ENCODE data around the gene CLOCK. TPM values are rescaled to one million over a fixed set of nuclear protein-coding genes. Genes with fewer than 3 reads are reported as not detected.

CLOCK gene
- polyA plus RNA-seq, 1 of the 3 experiments (the other 2 are of a cell fraction) = 4.2 TPM

GRCh38 chr4:55411621-55412020 is 135.1 kb downstream of the CLOCK start:
- H3K4me1 ChIP-seq (ENCODE audit: control insufficient read depth in 1 of 2, insufficient read depth in 2 of 2, low read depth in 1 of 2, low read length in 1 of 2) = no peaks in the 10 kb centered on the region; a peak in 2 of 4 replicates
- H3K4me3 ChIP-seq (ENCODE audit: low read depth in 2 of 2, low read length in 1 of 2) = no peak overlapping the region
- H3K27me3 ChIP-seq (ENCODE audit: insufficient read depth) = no peaks in the 10 kb centered on the region
- no peaks in the 10 kb centered on the region for H3K9me2 ChIP-seq
- WGBS (ENCODE audit: low lambda C conversion rate) = 98% methylated on average over 6 of the region's 6 CpGs
- POLR2A ChIA-PET = no interaction called here
- H4K20me1 ChIP-seq (ENCODE audit: insufficient read depth) = peaks cover 87% of the 10 kb centered on the region
- no peak for DNase-seq
- no peak overlapping the region for H3K27ac ChIP-seq (ENCODE audit: low read depth in 2 of 2, low read length in 1 of 2)
- CTCF ChIA-PET = interaction anchor here (0.6 to 1.4 kb wide), 4 partner anchors 57 to 1825 kb away, joined by 3 to 4 read pairs (median 3); no protein-coding TSS in a partner anchor
- TF ChIP-seq TCF12 (IDR thresholded peaks at IDR 0.05) = no peak
- no peak for TF ChIP-seq SIN3A (IDR thresholded peaks at IDR 0.05; ENCODE audit: borderline replicate concordance, low read depth, low read length)
- TF ChIP-seq JUND (IDR thresholded peaks at IDR 0.05) = no peak
- no peak for TF ChIP-seq PBX3 (IDR thresholded peaks at IDR 0.05)
- TF ChIP-seq, protein P1, sequence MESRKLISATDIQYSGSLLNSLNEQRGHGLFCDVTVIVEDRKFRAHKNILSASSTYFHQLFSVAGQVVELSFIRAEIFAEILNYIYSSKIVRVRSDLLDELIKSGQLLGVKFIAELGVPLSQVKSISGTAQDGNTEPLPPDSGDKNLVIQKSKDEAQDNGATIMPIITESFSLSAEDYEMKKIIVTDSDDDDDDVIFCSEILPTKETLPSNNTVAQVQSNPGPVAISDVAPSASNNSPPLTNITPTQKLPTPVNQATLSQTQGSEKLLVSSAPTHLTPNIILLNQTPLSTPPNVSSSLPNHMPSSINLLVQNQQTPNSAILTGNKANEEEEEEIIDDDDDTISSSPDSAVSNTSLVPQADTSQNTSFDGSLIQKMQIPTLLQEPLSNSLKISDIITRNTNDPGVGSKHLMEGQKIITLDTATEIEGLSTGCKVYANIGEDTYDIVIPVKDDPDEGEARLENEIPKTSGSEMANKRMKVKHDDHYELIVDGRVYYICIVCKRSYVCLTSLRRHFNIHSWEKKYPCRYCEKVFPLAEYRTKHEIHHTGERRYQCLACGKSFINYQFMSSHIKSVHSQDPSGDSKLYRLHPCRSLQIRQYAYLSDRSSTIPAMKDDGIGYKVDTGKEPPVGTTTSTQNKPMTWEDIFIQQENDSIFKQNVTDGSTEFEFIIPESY (IDR thresholded peaks at IDR 0.05; ENCODE audit: borderline replicate concordance, low read depth) = no peak
- TF ChIP-seq, protein P2, sequence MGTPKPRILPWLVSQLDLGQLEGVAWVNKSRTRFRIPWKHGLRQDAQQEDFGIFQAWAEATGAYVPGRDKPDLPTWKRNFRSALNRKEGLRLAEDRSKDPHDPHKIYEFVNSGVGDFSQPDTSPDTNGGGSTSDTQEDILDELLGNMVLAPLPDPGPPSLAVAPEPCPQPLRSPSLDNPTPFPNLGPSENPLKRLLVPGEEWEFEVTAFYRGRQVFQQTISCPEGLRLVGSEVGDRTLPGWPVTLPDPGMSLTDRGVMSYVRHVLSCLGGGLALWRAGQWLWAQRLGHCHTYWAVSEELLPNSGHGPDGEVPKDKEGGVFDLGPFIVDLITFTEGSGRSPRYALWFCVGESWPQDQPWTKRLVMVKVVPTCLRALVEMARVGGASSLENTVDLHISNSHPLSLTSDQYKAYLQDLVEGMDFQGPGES (IDR thresholded peaks at IDR 0.05; ENCODE audit: low read depth, low read length) = no peak
- no peak for TF ChIP-seq RAD21 (IDR thresholded peaks at IDR 0.05; ENCODE audit: low read length)
- TF ChIP-seq TAF1 (IDR thresholded peaks at IDR 0.05; ENCODE audit: borderline replicate concordance, low read depth, low read length) = no peak
- TF ChIP-seq MEF2A (IDR thresholded peaks at IDR 0.05; ENCODE audit: borderline replicate concordance, low read depth) = no peak
- TF ChIP-seq FOSL2 (IDR thresholded peaks at IDR 0.05; ENCODE audit: borderline replicate concordance, low read depth) = no peak
- H3K9me3 ChIP-seq = no peaks in the 10 kb centered on the region
- peaks cover 6% of the 10 kb centered on the region for H3F3A ChIP-seq (replicated peaks; ENCODE audit: insufficient read depth)
- H3K36me3 ChIP-seq (replicated peaks in 1 of 2; ENCODE audit: control insufficient read depth in 1 of 2, insufficient read depth in 2 of 2, low read length in 1 of 2) = peaks cover 40 to 56% of the 10 kb centered on the region in 2 experiments
- no peak overlapping the region for H3K4me2 ChIP-seq
- no peak overlapping the region for H3K9ac ChIP-seq
- no peak overlapping the region for H2AFZ ChIP-seq (ENCODE audit: low read depth)
- peaks cover 99% of the 10 kb centered on the region for H3K79me2 ChIP-seq (ENCODE audit: insufficient read depth)

DNA sequence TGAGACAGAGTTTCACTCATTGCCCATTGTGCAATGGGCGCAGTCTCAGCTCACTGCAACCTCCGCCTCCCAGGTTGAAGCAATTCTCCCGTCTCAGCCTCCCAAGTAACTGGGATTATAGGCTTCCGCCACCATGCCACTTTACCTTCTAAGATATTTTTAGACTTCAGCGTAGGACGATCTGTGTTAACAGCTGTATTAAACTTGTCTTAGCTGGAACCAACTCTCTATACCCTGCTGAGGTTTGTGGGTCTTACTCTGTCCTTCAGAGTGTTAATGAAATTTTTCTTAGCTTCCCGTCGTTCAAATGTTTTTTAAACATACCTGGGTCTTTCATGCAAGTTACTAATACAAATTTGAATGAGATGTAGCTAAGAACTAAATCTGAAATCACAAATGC is 136.3 kb downstream of the CLOCK start:
- POLR2A ChIA-PET = no interaction called here
- WGBS (ENCODE audit: low lambda C conversion rate) = 94% methylated on average over 8 of the region's 8 CpGs
- no peak overlapping the region for H3K9ac ChIP-seq
- no peak overlapping the region for H3K4me3 ChIP-seq (ENCODE audit: low read depth in 2 of 2, low read length in 1 of 2)
- H2AFZ ChIP-seq (ENCODE audit: low read depth) = no peak overlapping the region
- H3F3A ChIP-seq (replicated peaks; ENCODE audit: insufficient read depth) = peaks cover 6% of the 10 kb centered on the region
- H3K4me2 ChIP-seq = no peak overlapping the region
- H3K27ac ChIP-seq (ENCODE audit: low read depth in 2 of 2, low read length in 1 of 2) = no peak overlapping the region
- no peaks in the 10 kb centered on the region; a peak in 2 of 4 replicates for H3K4me1 ChIP-seq (ENCODE audit: control insufficient read depth in 1 of 2, insufficient read depth in 2 of 2, low read depth in 1 of 2, low read length in 1 of 2)
- H3K79me2 ChIP-seq (ENCODE audit: insufficient read depth) = peaks cover 100% of the 10 kb centered on the region
- no peak for TF ChIP-seq GATA2 (CRISPR knock-in tag; IDR thresholded peaks at IDR 0.05)
- no peak for TF ChIP-seq GABPA (IDR thresholded peaks at IDR 0.05; ENCODE audit: low read depth)
- no peak for TF ChIP-seq ELF1 (IDR thresholded peaks at IDR 0.05)
- no peak for TF ChIP-seq CHD2 (IDR thresholded peaks at IDR 0.05; ENCODE audit: low read length, partially characterized antibody)
- TF ChIP-seq NRF1 (IDR thresholded peaks at IDR 0.05; ENCODE audit: low read depth, low read length) = no peak
- TF ChIP-seq RCOR1 (IDR thresholded peaks at IDR 0.05; ENCODE audit: low read length) = no peak
- TF ChIP-seq, protein P3, sequence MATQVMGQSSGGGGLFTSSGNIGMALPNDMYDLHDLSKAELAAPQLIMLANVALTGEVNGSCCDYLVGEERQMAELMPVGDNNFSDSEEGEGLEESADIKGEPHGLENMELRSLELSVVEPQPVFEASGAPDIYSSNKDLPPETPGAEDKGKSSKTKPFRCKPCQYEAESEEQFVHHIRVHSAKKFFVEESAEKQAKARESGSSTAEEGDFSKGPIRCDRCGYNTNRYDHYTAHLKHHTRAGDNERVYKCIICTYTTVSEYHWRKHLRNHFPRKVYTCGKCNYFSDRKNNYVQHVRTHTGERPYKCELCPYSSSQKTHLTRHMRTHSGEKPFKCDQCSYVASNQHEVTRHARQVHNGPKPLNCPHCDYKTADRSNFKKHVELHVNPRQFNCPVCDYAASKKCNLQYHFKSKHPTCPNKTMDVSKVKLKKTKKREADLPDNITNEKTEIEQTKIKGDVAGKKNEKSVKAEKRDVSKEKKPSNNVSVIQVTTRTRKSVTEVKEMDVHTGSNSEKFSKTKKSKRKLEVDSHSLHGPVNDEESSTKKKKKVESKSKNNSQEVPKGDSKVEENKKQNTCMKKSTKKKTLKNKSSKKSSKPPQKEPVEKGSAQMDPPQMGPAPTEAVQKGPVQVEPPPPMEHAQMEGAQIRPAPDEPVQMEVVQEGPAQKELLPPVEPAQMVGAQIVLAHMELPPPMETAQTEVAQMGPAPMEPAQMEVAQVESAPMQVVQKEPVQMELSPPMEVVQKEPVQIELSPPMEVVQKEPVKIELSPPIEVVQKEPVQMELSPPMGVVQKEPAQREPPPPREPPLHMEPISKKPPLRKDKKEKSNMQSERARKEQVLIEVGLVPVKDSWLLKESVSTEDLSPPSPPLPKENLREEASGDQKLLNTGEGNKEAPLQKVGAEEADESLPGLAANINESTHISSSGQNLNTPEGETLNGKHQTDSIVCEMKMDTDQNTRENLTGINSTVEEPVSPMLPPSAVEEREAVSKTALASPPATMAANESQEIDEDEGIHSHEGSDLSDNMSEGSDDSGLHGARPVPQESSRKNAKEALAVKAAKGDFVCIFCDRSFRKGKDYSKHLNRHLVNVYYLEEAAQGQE (IDR thresholded peaks at IDR 0.05; ENCODE audit: low read depth, low read length) = no peak
- TF ChIP-seq, protein P4, sequence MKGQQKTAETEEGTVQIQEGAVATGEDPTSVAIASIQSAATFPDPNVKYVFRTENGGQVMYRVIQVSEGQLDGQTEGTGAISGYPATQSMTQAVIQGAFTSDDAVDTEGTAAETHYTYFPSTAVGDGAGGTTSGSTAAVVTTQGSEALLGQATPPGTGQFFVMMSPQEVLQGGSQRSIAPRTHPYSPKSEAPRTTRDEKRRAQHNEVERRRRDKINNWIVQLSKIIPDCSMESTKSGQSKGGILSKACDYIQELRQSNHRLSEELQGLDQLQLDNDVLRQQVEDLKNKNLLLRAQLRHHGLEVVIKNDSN (IDR thresholded peaks at IDR 0.05; ENCODE audit: borderline replicate concordance, low read depth) = no peak
- TF ChIP-seq NFIC (IDR thresholded peaks at IDR 0.05; ENCODE audit: borderline replicate concordance) = no peak
- TF ChIP-seq EP300 (IDR thresholded peaks at IDR 0.05; ENCODE audit: borderline replicate concordance in 1 of 2, low read depth in 1 of 2, low read length in 1 of 2) = no peak
- no peaks in the 10 kb centered on the region for H3K9me2 ChIP-seq
- DNase-seq = no peak
- CTCF ChIA-PET = interaction anchor here (1.0 to 3.7 kb wide), 3 partner anchors 58 to 454 kb away, joined by 3 to 16 read pairs (median 3); partner anchors contain the start of gene SRD5A3
- H4K20me1 ChIP-seq (ENCODE audit: insufficient read depth) = peaks cover 92% of the 10 kb centered on the region
- no peaks in the 10 kb centered on the region for H3K9me3 ChIP-seq
- H3K27me3 ChIP-seq (ENCODE audit: insufficient read depth) = no peaks in the 10 kb centered on the region
- peaks cover 44 to 58% of the 10 kb centered on the region in 2 experiments for H3K36me3 ChIP-seq (replicated peaks in 1 of 2; ENCODE audit: control insufficient read depth in 1 of 2, insufficient read depth in 2 of 2, low read length in 1 of 2)
